ENCODE measurements around the gene OXSR1.

DNA sequence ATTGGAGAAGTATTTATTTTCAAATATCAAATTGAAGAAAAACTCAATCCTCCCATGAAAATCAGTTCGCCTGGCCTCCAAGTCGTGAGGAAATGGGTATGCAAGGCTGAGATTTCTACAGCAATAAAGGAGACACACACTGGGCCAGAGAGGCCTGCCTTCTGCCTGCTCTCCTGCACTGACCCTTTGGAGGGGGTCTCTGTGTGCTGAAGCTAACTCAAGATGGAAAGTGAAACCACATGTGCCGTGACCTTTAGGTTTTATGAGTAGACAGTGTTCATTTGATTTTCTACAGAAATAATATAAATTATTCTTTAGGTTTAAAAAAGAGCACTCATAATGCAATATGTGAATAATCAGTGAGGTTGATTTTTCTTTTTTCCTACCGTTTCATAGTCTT is 88.4 kb downstream of the OXSR1 start:
- TF ChIP-seq, protein P1, sequence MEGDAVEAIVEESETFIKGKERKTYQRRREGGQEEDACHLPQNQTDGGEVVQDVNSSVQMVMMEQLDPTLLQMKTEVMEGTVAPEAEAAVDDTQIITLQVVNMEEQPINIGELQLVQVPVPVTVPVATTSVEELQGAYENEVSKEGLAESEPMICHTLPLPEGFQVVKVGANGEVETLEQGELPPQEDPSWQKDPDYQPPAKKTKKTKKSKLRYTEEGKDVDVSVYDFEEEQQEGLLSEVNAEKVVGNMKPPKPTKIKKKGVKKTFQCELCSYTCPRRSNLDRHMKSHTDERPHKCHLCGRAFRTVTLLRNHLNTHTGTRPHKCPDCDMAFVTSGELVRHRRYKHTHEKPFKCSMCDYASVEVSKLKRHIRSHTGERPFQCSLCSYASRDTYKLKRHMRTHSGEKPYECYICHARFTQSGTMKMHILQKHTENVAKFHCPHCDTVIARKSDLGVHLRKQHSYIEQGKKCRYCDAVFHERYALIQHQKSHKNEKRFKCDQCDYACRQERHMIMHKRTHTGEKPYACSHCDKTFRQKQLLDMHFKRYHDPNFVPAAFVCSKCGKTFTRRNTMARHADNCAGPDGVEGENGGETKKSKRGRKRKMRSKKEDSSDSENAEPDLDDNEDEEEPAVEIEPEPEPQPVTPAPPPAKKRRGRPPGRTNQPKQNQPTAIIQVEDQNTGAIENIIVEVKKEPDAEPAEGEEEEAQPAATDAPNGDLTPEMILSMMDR (IDR thresholded peaks at IDR 0.05): no peak
- no peak for TF ChIP-seq POLR2AphosphoS5 (IDR thresholded peaks at IDR 0.05)
- no peak for TF ChIP-seq EP300 (IDR thresholded peaks at IDR 0.05)
- no peak for TF ChIP-seq POLR2A (IDR thresholded peaks at IDR 0.05)

Data from stomach (tissue), 4 donors.